HG03025 (cell line): Measurements from ENCODE around the gene SLC8A1.

Experiments
- ATAC-seq: cut with Tn5 transposase; IDR thresholded peaks from one replicate; pipeline ENCODE4 v1.9.1; 2021; ENCODE audit warnings: mild to moderate bottlenecking, moderate library complexity; ENCODE audit not compliant: unreplicated experiment, low FRiP score

SLC8A1 gene

GRCh38 chr2:40255103-40255502, 196.8 kb downstream of the SLC8A1 start:
- ATAC-seq = no peak

- ATAC-seq = no peak
These were observed 197.3 kb downstream of the SLC8A1 start for GRCh38 chr2:40254611-40255010.

GRCh38 chr2:40251137-40251536, 200.8 kb downstream of the SLC8A1 start:
- no peak for ATAC-seq

GRCh38 chr2:40249577-40249976, 202.3 kb downstream of the SLC8A1 start:
- no peak for ATAC-seq

- no peak for ATAC-seq
These were observed 203.6 kb downstream of the SLC8A1 start for GRCh38 chr2:40248294-40248693.

GRCh38 chr2:40244675-40245074, 207.2 kb downstream of the SLC8A1 start:
- peak; percentile 78 for ATAC-seq

GRCh38 chr2:40244251-40244650, 207.6 kb downstream of the SLC8A1 start:
- ATAC-seq = no peak

GRCh38 chr2:40243581-40244187, 208.2 kb downstream of the SLC8A1 start:
- no peak for ATAC-seq

- no peak for ATAC-seq
These were observed 209.6 kb downstream of the SLC8A1 start for GRCh38 chr2:40242315-40242714.

GRCh38 chr2:40240070-40240469, 211.8 kb downstream of the SLC8A1 start:
- no peak for ATAC-seq

- no peak for ATAC-seq
These were observed 221.0 kb downstream of the SLC8A1 start for GRCh38 chr2:40230707-40231432.

- no peak for ATAC-seq
These were observed 221.7 kb downstream of the SLC8A1 start for GRCh38 chr2:40230186-40230585.

- ATAC-seq = no peak
These were observed 223.6 kb downstream of the SLC8A1 start for GRCh38 chr2:40228310-40228709.

- ATAC-seq = no peak
These were observed 224.7 kb downstream of the SLC8A1 start for GRCh38 chr2:40227210-40227609.

GRCh38 chr2:40226637-40227036, 225.3 kb downstream of the SLC8A1 start:
- no peak for ATAC-seq

GRCh38 chr2:40225670-40226210, 226.2 kb downstream of the SLC8A1 start:
- no peak for ATAC-seq

- ATAC-seq = no peak
These were observed 227.6 kb downstream of the SLC8A1 start for GRCh38 chr2:40224318-40224717.

GRCh38 chr2:40220177-40220925, 231.5 kb downstream of the SLC8A1 start:
- no peak for ATAC-seq

GRCh38 chr2:40219141-40219540, 232.7 kb downstream of the SLC8A1 start:
- no peak for ATAC-seq

- ATAC-seq = no peak
These were observed 233.2 kb downstream of the SLC8A1 start for GRCh38 chr2:40218679-40219078.

GRCh38 chr2:40213619-40214018, 238.3 kb downstream of the SLC8A1 start:
- ATAC-seq = no peak
